Fibroblast of mammary gland (primary cell): ENCODE measurements around the gene GHR.

Experiments
- DNase-seq: peaks from one replicate; pipeline ENCODE4 v3.0.0-alpha.2; 2010; ENCODE audit warnings: low read depth
- H3K4me3 ChIP-seq: 2 replicates; pipeline ENCODE4 v1.5.1; 2011; ENCODE audit warnings: low read depth, mild to moderate bottlenecking, low read length, moderate library complexity; ENCODE audit not compliant: control insufficient read depth
- CTCF ChIP-seq: conservative IDR thresholded peaks from 2 replicates; pipeline ENCODE4 v1.5.1; 2011; ENCODE audit warnings: low read depth, low read length, inconsistent platforms; ENCODE audit not compliant: control insufficient read depth, insufficient read depth

The GHR gene

GRCh38 chr5:42564689-42565356 lies 141.6 kb downstream of the GHR start:
- TF ChIP-seq CTCF, result no peak
- DNase-seq, result no peak
- H3K4me3 ChIP-seq, result no peak overlapping the region

GRCh38 chr5:42566652-42567295 lies 143.5 kb downstream of the GHR start:
- TF ChIP-seq CTCF, result no peak
- no peak overlapping the region for H3K4me3 ChIP-seq
- DNase-seq, result peak; percentile 27

- no peak overlapping the region for H3K4me3 ChIP-seq
- DNase-seq, result no peak
- TF ChIP-seq CTCF, result no peak
Measured at GRCh38 chr5:42569325-42569724, 146.1 kb downstream of the GHR start.

- TF ChIP-seq CTCF, result no peak
- H3K4me3 ChIP-seq, result no peak overlapping the region
- no peak for DNase-seq
Measured at GRCh38 chr5:42569953-42570548, 146.8 kb downstream of the GHR start.

- no peak for TF ChIP-seq CTCF
- H3K4me3 ChIP-seq, result no peak overlapping the region
- peak; percentile 48 for DNase-seq
Measured at GRCh38 chr5:42570966-42571960, 148.0 kb downstream of the GHR start.

GRCh38 chr5:42572313-42572712 lies 149.1 kb downstream of the GHR start:
- no peak for TF ChIP-seq CTCF
- H3K4me3 ChIP-seq, result no peak overlapping the region
- no peak for DNase-seq
